ENCODE measurements around the gene DIS3L2. TPM values are rescaled to one million over a fixed set of nuclear protein-coding genes. Genes with fewer than 3 reads are reported as not detected.

Gene DIS3L2
- total and polyA plus RNA-seq, 2 experiments from 2014 or later, result 15.2 to 25.3 TPM

DNA sequence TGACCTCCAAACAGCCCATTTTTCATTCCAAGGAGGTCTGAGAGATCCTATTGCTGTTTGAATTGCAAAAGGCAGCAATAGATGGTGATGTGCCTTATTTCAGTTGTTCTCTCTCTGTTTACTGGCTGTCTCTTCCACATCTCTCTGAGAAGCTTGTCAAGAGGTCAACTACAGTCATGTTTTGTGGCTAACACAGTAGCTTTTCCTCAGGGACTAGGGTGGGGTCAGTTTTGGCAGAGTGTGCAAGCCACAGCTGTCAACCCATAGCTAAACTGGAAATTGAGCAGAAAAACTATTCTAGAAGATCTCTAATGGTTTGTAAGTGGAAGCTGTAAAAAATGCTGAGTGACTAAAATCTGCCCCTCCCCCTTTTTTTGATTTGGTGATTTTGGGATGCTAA, 67.1 kb downstream of the DIS3L2 start:
- H3K27me3 ChIP-seq (ENCODE audit: insufficient read depth), result no peaks in the 10 kb centered on the region
- 0 out of 2 replicates have a peak, but pooled peaks cover 8% of the 10 kb centered on the region for H3K4me1 ChIP-seq (ENCODE audit: insufficient read depth)
- Mint-ChIP-seq H3K4me3 (no peak overlapping the region), H3K4me1 (peaks cover 4% of the 10 kb centered on the region; the same call in 2 of the 3 replicates), H3K36me3 (ENCODE audit: low read depth) (peaks cover 10% of the 10 kb centered on the region), H3K27me3 (ENCODE audit: insufficient read depth, low read depth, poor library complexity) (no peaks in the 10 kb centered on the region), H3K27ac (no peak overlapping the region), H3K9me3 (0 out of 3 replicates have a peak, but pooled peaks cover 3% of the 10 kb centered on the region)
- H4K20me1 ChIP-seq (replicated peaks; ENCODE audit: insufficient read depth), result no peaks in the 10 kb centered on the region
- DNase-seq (ENCODE audit: low spot score), result no peak
- no peaks in the 10 kb centered on the region for H3K36me3 ChIP-seq (ENCODE audit: insufficient read depth)
- no peak overlapping the region for H3K4me3 ChIP-seq
- TF ChIP-seq CREB1 (CRISPR knock-in tag; IDR thresholded peaks at IDR 0.05; ENCODE audit: low read depth), result no peak
- TF ChIP-seq, protein P1, sequence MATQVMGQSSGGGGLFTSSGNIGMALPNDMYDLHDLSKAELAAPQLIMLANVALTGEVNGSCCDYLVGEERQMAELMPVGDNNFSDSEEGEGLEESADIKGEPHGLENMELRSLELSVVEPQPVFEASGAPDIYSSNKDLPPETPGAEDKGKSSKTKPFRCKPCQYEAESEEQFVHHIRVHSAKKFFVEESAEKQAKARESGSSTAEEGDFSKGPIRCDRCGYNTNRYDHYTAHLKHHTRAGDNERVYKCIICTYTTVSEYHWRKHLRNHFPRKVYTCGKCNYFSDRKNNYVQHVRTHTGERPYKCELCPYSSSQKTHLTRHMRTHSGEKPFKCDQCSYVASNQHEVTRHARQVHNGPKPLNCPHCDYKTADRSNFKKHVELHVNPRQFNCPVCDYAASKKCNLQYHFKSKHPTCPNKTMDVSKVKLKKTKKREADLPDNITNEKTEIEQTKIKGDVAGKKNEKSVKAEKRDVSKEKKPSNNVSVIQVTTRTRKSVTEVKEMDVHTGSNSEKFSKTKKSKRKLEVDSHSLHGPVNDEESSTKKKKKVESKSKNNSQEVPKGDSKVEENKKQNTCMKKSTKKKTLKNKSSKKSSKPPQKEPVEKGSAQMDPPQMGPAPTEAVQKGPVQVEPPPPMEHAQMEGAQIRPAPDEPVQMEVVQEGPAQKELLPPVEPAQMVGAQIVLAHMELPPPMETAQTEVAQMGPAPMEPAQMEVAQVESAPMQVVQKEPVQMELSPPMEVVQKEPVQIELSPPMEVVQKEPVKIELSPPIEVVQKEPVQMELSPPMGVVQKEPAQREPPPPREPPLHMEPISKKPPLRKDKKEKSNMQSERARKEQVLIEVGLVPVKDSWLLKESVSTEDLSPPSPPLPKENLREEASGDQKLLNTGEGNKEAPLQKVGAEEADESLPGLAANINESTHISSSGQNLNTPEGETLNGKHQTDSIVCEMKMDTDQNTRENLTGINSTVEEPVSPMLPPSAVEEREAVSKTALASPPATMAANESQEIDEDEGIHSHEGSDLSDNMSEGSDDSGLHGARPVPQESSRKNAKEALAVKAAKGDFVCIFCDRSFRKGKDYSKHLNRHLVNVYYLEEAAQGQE (IDR thresholded peaks at IDR 0.05; ENCODE audit: unreplicated experiment), result no peak
- no peak for TF ChIP-seq EZH2 (IDR thresholded peaks at IDR 0.05; ENCODE audit: low read depth, unreplicated experiment)
- TF ChIP-seq, protein P2, sequence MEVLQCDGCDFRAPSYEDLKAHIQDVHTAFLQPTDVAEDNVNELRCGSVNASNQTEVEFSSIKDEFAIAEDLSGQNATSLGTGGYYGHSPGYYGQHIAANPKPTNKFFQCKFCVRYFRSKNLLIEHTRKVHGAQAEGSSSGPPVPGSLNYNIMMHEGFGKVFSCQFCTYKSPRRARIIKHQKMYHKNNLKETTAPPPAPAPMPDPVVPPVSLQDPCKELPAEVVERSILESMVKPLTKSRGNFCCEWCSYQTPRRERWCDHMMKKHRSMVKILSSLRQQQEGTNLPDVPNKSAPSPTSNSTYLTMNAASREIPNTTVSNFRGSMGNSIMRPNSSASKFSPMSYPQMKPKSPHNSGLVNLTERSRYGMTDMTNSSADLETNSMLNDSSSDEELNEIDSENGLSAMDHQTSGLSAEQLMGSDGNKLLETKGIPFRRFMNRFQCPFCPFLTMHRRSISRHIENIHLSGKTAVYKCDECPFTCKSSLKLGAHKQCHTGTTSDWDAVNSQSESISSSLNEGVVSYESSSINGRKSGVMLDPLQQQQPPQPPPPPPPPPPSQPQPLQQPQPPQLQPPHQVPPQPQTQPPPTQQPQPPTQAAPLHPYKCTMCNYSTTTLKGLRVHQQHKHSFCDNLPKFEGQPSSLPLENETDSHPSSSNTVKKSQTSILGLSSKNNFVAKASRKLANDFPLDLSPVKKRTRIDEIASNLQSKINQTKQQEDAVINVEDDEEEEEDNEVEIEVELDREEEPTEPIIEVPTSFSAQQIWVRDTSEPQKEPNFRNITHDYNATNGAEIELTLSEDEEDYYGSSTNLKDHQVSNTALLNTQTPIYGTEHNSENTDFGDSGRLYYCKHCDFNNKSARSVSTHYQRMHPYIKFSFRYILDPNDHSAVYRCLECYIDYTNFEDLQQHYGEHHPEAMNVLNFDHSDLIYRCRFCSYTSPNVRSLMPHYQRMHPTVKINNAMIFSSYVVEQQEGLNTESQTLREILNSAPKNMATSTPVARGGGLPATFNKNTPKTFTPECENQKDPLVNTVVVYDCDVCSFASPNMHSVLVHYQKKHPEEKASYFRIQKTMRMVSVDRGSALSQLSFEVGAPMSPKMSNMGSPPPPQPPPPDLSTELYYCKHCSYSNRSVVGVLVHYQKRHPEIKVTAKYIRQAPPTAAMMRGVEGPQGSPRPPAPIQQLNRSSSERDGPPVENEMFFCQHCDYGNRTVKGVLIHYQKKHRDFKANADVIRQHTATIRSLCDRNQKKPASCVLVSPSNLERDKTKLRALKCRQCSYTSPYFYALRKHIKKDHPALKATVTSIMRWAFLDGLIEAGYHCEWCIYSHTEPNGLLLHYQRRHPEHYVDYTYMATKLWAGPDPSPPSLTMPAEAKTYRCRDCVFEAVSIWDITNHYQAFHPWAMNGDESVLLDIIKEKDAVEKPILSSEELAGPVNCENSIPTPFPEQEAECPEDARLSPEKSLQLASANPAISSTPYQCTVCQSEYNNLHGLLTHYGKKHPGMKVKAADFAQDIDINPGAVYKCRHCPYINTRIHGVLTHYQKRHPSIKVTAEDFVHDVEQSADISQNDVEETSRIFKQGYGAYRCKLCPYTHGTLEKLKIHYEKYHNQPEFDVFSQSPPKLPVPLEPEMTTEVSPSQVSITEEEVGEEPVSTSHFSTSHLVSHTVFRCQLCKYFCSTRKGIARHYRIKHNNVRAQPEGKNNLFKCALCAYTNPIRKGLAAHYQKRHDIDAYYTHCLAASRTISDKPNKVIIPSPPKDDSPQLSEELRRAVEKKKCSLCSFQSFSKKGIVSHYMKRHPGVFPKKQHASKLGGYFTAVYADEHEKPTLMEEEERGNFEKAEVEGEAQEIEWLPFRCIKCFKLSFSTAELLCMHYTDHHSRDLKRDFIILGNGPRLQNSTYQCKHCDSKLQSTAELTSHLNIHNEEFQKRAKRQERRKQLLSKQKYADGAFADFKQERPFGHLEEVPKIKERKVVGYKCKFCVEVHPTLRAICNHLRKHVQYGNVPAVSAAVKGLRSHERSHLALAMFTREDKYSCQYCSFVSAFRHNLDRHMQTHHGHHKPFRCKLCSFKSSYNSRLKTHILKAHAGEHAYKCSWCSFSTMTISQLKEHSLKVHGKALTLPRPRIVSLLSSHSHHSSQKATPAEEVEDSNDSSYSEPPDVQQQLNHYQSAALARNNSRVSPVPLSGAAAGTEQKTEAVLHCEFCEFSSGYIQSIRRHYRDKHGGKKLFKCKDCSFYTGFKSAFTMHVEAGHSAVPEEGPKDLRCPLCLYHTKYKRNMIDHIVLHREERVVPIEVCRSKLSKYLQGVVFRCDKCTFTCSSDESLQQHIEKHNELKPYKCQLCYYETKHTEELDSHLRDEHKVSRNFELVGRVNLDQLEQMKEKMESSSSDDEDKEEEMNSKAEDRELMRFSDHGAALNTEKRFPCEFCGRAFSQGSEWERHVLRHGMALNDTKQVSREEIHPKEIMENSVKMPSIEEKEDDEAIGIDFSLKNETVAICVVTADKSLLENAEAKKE (CRISPR knock-in tag; IDR thresholded peaks at IDR 0.05), result no peak
- TF ChIP-seq ZNF114 (CRISPR knock-in tag; IDR thresholded peaks at IDR 0.05), result no peak
- no peak for TF ChIP-seq NANOG (IDR thresholded peaks at IDR 0.05; ENCODE audit: borderline replicate concordance)
- no peak for TF ChIP-seq ZNF331 (CRISPR knock-in tag; IDR thresholded peaks at IDR 0.05; ENCODE audit: low read depth)
- no peak for TF ChIP-seq POLR2AphosphoS5 (IDR thresholded peaks at IDR 0.05; ENCODE audit: low read depth)
- TF ChIP-seq JUNB (IDR thresholded peaks at IDR 0.05; ENCODE audit: unreplicated experiment), result no peak
- no peak for TF ChIP-seq EZH2phosphoT487 (IDR thresholded peaks at IDR 0.05; ENCODE audit: unreplicated experiment)
- TF ChIP-seq, protein P3, sequence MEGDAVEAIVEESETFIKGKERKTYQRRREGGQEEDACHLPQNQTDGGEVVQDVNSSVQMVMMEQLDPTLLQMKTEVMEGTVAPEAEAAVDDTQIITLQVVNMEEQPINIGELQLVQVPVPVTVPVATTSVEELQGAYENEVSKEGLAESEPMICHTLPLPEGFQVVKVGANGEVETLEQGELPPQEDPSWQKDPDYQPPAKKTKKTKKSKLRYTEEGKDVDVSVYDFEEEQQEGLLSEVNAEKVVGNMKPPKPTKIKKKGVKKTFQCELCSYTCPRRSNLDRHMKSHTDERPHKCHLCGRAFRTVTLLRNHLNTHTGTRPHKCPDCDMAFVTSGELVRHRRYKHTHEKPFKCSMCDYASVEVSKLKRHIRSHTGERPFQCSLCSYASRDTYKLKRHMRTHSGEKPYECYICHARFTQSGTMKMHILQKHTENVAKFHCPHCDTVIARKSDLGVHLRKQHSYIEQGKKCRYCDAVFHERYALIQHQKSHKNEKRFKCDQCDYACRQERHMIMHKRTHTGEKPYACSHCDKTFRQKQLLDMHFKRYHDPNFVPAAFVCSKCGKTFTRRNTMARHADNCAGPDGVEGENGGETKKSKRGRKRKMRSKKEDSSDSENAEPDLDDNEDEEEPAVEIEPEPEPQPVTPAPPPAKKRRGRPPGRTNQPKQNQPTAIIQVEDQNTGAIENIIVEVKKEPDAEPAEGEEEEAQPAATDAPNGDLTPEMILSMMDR (conservative IDR thresholded peaks at IDR 0.05; ENCODE audit: low read depth in 2 of 2), result no peak
- TF ChIP-seq STAT1 (IDR thresholded peaks at IDR 0.05; ENCODE audit: unreplicated experiment), result no peak
- TF ChIP-seq, protein P4, sequence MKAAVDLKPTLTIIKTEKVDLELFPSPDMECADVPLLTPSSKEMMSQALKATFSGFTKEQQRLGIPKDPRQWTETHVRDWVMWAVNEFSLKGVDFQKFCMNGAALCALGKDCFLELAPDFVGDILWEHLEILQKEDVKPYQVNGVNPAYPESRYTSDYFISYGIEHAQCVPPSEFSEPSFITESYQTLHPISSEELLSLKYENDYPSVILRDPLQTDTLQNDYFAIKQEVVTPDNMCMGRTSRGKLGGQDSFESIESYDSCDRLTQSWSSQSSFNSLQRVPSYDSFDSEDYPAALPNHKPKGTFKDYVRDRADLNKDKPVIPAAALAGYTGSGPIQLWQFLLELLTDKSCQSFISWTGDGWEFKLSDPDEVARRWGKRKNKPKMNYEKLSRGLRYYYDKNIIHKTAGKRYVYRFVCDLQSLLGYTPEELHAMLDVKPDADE (IDR thresholded peaks at IDR 0.05), result no peak
- H3K27ac ChIP-seq (ENCODE audit: low read depth), result no peak overlapping the region
- H3K4me2 ChIP-seq, result no peak overlapping the region
- H3K9me2 ChIP-seq (ENCODE audit: insufficient read depth), result no peaks in the 10 kb centered on the region
- no peak for ATAC-seq
- no peak overlapping the region for H2AFZ ChIP-seq
- no peaks in the 10 kb centered on the region for H3F3A ChIP-seq (replicated peaks; ENCODE audit: low read depth)
- H3K79me2 ChIP-seq (replicated peaks; ENCODE audit: insufficient read depth), result no peaks in the 10 kb centered on the region
